Activated CD4-positive, alpha-beta T cell treated with anti-CD3 and anti-CD28 coated beads, Interleukin-2, amount 50 U/mL, for 48 hours (primary cell): ENCODE results near the gene RERE.
"Not testable (repeated sequence)": the region's sequence is repeated elsewhere in the genome, so short reads cannot be mapped to it uniquely, and the experiment has no call there.

Source experiments
- DNase-seq, 2 experiments: peaks; one replicate each; pipeline ENCODE4 v3.0.0-alpha.2; 2020

The RERE gene

DNA sequence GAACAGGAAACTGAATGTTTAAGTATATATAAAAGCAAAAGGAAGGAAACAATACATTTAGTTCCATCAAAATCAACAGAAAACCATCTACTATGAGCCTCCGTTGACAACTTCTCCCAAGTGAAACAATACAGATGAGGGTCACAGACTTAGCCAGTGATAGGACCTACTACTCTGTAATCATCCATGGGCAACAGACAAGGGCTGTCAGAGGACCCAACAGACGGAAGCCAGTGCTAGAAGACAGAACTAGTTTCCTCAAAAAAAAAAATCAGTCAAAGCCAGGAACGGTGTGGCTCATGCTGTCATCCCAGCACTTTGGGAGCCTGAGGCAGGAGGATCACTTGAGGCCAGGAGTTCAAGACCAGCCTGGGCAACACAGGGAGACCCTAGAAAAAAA lies 20.6 kb downstream of the RERE start:
- DNase-seq, result no peak

DNA sequence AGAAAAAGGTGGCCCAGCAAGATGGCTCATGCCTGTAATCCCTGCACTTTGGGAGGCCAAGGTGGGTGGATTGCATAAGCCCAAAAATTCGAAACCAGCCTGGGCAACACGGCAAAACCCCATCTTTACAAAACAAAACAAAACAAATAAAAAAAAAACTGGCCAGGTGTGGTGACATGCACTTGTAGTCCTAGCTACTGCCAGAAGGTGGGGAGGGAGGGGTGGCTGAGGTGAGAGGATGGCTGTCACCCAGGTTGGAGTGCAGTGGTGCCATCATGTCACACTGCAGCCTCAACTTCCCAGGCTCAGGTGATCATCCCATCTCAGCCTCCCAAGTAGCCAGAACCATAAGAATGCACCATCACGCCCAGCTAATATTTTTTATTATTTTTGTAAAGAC lies 22.8 kb downstream of the RERE start:
- no peak for DNase-seq

DNA sequence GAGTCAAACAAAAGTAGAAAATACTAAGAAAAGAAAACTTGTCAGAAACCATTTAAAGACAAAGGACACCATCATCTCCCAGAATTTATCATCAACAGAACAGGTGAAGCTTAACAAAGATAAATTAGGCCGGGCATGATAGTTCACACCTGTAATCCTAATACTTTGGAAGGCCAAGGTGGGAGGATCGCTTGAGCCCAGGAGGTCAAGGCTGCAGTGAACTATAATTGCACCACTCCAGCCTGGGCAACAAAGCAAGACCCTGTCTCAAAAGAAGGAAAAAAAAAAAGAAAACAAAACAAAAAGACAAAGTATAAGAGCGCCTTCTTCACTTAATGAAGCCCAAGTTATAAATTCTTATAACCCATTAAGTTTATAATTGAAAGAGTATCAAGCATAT lies 25.6 kb downstream of the RERE start:
- DNase-seq, result no peak

DNA sequence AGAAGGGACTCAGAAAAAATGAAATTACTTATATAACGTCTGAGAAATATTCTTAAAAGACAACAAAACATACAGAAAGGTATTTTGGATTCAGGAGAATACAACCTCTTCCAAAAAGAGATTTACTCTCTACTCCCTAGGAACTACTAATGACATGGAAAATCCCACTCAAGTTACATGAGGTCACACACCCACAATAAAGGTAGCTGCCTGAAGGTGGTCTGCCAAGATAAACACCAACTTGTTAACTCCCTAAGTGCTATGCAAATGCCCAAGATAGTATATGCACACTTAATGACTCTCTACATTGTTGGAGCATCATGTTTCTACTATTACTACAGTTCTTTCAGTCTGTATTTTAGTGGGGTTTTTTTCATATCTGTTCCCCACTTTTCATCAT lies 26.5 kb downstream of the RERE start:
- DNase-seq, result no peak

DNA sequence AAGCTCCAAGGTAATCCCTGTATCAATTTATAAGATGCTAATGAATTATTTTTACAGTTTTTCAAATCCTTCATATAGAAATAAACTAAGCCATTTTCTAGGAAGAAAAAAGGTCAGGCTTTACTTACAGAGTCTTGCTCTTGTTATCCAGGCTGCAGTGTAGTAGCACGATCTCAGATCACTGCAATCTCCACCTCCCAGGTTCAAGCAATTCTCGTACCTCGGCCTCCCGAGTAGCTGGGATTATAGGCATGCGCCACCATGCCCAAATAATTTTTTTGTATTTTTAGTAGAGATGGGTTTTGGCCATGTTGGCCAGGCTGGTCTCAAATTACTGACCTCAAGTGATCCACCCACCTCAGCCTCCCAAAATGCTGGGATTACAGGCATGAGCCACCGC lies 27.0 kb downstream of the RERE start:
- no peak for DNase-seq

DNA sequence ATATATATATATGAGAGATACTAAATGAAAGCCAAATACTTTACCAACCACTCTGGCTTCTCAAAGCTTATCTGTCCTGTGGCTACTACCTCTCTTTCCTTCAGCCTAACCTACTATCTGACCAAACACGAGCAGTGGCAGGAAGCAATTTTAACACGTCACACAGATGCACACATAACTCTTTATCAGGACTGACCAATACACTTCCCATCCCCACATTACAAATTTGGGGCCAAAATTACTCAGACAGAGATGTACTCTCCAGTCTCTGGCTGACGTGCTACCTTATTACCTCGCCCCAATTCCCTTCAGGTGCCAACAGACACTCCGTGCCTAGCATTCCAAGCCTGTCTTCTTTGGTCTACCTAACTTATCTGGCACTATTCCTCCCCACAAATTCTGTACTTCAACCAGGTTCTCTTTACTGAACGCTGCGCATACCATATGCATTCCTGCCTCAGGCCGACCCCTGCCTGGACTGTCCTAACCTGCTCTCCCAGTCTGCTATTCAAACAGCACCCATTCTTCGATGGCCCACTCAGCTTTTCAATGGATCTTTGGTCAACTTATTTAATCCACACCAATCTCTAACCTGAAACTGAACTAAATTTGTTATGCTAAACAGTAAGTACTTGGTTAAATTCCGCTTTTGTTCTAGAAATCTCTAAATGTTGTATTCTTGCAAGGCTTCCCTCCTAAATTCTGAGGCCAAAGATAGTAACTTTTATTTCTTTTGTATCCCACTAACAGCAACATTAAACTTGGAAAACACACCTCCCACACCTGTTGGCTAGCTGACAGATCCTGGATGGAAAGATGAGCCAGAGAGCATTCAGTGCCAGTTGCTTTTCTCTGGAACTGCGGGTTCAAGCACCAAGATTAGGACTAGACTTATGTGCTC lies 27.9 kb downstream of the RERE start:
- DNase-seq, result no peak

DNA sequence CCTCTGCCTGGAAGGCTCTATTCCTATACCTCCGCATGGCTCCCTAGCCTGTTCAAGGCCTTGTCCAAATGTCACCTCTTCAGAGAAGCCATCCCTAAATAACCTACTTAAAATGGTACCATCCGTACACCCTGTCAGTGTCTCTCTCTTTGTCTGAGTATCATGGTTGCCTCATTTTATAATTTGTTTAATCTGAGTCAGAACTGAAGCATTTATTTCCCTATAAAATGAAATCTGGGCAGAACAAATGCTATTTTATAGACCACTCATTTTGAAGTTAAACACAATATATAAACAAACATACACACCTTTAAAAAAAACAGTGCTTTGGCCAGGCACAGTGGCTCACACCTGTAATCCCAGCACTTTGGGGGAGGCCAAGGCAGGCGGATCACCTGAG lies 30.2 kb downstream of the RERE start:
- no peak for DNase-seq

DNA sequence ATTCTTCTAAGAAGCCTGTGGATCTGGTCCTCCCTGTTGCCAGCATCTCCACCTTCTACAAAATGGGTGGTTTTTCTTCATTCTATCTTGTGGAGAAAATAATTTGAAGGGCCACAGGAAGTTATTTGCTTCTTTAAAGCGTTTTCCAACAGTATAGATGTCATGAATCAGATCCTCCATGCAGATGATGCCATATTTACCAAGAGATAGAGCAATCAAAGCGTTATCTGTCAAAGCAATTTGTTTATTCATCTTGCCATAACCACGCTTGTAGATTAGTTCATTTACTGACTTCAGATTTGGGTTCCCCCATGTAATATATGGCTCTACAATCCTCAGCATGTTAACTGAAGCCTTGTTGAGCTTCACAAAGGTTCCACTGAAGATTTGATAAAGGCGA lies 31.2 kb downstream of the RERE start:
- DNase-seq, result not testable (repeated sequence)

DNA sequence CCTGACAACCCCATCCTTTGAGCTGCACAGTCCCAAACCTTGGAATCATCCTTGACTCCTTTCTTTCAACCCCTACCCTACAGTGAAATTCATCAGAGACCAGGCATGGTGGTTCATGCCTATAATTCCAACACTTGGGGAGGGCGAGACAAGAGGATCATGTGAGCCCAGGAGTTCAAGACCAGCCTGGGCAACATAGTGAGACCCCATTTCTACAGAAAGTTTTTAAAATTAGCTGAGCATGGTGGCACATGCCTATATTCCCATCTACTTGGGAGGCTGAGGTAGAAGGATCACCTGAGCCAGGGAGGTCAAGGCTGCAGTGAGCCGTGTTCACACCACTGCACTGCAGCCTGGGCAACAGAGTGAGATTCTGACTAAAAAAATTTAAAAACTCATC lies 34.5 kb downstream of the RERE start:
- DNase-seq, result no peak

DNA sequence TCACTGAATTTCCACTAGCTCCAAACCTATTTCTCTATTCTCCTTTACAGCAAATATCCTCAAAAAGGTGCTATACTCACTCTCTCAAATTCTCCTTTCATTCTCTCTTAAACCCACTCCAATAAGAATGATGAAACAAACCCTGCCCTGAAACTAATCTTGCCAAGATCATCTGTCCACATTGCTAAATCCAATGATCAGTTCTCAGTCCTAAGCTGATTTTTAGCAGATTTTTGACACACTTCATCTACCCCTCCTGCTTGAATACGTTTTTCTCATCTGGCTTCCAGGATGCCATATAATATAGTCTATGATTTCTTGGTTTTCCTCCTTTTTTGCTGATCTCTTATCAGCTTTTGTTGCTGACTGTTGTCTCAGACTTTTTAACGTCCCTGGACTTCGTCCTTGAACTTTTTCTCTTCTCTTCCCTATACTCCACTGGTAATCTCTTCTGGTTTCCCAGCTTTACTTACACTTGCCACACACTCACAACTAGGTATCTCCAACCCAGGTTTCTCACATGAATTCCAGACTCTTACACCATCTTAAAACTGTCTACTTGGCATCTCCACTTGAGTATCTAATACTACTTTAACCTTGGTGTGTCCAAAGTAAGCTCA lies 35.3 kb downstream of the RERE start:
- no peak for DNase-seq

DNA sequence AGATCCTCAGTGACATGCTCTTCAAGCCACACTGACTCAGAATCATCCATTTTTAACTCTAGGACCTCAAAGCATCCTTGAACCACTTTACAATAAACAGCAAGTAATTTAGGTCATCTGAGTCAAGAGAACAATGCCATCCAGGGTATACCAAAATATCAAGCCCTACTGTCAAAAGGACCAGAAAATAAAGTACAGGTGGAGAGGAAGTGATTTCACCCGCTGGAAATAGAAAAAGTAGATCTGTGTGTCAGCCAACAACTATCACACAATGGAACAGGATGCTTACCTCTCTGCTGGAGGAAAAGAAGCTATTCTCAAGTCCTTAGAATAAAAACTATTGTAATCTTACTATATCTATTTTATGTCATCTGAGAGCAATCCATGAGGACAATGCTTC lies 37.0 kb downstream of the RERE start:
- no peak for DNase-seq

DNA sequence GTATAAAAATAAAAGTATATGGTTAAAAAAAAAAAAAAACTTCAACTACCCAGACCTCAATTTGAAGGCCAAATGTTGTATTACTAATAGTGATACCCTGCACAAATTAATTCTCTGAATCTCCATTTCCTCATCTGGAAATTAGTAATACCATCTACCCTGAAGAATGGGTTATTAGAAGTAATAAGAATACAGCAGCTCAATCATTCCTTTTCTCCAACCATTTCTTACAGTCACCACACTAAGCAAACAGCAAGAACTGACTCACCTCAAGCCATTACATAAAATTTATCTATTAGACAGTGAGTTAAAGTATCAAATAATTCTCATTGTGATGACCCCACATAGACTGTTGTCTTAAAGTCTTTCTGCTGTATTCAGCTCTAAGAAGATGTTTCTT lies 39.6 kb downstream of the RERE start:
- no peak for DNase-seq

DNA sequence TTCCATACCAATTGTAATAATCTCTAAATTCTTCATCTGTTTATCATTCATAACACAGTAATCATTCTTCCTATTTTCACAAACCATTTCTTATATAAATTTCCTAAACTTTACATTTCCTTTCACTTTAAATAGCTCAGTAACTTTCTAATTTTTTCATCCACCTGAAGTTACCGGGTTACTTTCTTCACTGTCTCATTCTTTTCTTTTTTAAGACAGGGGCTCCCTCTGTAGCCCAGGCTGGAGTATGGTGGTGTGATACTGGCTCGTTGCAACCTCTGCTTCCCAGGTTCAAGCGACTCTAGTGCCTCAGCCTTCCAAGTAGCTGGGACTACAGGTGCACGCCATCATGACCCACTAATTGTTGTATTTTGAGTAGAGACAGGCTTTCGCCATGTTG lies 41.3 kb downstream of the RERE start:
- DNase-seq, result no peak

DNA sequence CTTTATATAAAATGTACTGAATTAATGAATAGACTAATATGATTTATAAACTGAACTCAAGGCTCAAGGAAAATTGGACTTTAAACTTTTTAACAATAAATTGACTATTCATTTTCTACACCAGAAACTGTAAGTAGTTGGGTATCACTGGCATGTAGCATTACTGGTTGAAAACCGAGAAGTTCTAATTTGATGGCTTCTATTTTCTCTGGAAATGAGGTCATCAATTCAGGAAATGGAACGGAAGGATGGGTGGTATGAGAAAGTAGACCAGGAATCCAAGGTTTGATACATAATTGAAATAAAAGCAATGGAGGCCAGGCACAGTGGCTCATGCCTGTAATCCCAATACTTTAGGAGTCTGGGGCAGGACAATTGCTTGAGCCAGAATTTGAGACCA lies 50.4 kb downstream of the RERE start:
- DNase-seq, result no peak

DNA sequence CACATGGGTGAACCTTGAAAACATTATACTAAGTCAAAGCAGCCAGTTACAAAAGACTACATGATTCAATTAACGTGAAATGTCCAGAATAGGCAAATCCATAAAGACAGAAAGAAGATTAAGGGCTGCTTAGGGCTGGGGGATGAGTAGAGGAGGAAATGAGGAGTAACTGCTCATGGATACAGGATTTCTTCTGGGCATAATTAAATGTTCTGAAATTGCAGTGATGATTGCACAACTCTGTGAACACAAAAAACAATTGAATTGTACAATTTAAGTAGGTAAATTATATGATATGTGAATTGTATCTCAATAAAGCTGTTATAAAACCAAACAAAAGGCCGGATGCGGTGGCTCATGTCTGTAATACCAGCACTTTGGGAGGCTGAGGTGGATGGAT lies 52.2 kb downstream of the RERE start:
- DNase-seq, result no peak

DNA sequence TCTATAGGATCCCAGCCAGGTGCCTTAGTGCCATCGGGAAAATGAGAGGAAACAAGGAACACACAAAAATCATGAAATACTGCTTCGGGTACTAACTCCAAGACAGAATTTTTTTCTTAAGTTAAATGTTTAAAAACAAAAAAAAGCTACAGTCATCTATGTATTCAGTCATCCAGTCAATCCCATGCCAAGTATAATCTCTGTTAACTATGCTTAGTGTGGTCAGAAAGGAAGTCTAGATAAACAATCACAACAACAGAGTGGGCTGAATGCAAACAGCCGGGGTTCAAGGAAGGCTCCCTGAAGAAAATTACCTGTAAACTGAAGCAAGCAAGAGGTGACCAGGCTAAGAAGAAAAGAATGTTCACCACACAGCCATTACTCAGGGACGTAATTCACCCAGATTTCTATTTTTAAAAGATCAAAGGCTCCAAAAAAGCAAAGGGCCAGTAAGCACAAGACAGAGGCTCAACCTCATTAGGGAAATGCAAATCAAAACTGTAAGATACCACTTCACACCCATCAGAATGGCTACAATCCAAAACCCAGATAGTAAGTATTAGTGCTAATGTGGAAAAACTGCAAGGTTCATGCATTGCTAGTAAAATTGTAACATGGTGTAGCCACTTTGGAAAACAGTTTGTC lies 53.0 kb downstream of the RERE start:
- no peak for DNase-seq

DNA sequence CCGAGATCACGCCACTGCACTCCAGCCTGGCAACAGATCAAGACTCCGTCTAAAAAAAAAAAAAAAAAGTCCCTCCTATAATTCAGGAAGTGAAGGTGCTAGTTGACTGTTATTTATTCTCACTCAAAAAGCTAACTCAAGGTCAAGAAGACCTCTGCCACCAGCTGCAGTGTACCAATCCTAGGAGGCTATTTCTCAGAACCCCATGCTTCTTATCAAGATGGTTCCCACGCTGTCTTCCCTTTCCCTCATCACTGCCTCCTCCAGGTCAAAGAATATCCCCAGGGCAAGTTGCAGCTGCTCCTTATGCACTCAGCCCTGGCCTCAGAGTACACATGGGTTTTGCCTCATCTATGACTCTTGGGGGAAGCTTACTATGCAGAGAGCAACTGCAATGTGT lies 53.6 kb downstream of the RERE start:
- no peak for DNase-seq

DNA sequence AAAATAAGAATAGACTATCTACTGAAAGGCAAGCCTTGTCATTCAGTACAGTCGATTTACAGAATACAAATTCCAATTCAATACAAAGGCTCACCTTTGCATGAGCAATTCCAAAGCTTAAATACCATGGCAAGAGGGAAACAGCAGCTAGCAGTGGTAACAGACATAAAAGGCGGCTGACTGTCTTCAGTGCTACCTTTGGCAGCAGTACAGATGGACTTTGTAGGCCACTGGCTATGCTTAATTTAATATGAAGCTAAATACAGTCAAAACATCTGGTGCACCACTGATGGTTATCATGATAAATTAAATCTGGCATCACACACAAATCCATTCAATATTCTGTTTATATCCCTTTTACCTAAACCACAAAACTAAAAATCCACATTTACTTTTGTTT lies 62.4 kb downstream of the RERE start:
- no peak for DNase-seq

DNA sequence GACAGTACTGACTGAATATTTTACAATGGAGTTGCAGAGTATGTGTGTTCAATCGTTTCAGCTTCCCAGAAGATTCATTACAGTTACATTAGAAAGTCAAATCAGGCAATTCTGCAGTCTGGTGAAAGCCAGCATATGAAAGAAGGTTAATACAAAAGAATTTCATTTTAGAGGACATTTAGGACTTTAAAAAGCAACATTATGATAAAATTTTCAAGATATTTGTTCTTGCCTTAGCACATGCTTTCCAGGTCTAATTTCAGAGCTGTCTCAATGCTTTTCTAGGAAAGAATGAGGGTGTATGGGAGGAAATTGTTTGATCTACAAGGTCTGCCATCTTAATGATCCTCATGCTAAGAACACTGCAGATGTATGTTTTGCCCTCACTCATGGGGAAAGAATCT lies 63.2 kb downstream of the RERE start:
- no peak for DNase-seq

DNA sequence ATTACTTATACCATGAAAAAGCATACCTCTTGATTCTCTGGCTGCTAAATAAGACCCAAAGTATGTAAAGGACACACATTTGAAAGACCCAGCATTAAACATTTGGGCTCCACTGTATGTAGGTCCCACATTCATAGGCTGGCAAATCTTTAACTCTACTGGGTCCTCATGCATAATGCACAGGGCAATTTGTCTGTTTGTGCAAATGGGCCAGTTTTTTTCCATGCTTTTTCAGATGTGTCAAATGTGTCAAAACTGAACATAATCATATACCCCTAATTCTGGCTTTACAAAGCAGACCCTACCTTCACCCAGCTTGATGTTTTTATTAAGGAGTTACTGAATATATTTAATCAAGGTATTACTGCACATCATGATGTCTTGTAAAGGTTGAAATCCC lies 63.7 kb downstream of the RERE start:
- no peak for DNase-seq

DNA sequence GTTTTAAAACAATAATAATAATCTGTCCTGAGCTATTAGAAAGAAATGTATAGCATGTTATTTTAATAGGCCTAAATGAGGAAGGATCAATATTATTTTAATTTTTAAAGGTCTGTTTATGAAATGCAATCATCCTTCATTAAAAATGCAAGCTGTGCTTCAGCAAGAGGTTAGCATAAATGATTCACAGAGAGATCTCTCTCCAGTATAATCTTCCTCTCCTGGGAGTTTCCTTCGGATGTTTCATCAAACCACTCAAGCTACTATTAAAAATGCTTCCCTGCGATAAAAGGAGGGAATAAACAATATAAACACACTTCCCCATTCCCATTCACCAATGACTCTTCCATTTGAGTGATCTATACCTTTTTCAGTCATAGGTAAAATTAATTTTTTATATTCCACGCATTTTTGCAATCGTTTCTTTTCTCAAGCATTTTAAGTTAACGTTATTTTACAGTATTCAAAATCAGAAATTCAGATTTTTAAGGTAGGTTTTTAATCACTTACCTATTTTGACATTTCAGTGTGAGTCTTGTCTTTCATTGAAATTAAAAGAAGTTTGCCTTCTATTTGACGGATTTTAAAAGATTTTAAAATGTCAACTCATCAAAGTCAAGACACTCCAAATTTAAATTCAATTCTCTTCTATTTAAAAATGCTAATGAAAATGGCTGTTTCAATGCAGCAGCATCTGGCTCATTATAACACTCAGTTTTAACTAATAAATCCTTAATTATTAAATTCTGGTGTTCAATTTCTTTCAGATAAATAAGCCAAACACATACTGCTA lies 64.3 kb downstream of the RERE start:
- no peak for DNase-seq

DNA sequence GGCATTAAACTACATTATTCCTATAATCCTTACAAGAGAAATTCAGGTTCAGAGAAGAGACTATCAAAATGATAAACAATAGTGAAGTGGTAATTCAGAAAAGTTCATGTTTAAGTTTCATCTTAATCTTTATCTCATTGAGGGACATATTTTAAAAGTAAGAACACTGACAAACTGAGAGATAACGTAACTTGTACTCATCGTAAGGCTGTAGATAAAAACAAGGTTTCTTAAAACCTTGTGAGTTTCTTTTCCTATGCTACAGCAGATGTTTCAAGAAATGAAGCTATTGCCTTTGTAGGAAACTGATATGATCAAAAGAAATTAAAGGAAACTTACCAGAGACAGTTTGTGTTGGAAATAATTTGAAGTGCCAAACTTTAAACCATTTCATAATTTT lies 65.0 kb downstream of the RERE start:
- no peak for DNase-seq

DNA sequence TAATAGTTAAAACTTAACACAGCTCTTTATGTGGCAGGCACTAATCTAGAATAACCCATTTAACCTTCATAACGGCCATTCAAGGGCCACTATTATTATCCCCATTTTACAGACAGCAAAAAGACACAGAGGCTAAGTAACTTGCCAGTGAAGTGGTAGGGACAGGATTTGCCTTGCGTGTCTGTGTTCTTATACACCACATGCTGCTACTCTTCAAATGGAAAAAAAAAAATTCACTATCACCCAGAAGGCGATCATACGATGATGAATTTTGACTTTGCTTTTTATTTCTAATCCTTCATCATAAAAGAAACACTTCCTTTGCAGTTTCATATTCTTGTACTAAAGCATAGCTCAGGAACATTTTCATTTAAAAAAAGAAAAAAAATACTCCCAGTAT lies 65.5 kb downstream of the RERE start:
- DNase-seq, result no peak
